ENCODE data around the gene PRRX2. TPM values are rescaled to one million over a fixed set of nuclear protein-coding genes. Genes with fewer than 3 reads are reported as not detected.

PRRX2 gene
- total RNA-seq, 2 donors from 2014 or later = not detected

- Mint-ChIP-seq H3K27me3 (peaks cover 5 to 14% of the 10 kb centered on the region in 2 donors), H3K9me3 (no peaks in the 10 kb centered on the region), H3K36me3 (no peaks in the 10 kb centered on the region), H3K4me3 (no peak overlapping the region), H3K27ac (no peak overlapping the region), H3K4me1 (ENCODE audit: low read depth in 2 of 2) (no peaks in the 10 kb centered on the region)
- no peak for ATAC-seq
- DNase-seq (ENCODE audit: low spot score) = no peak
These were observed 54.9 kb downstream of the PRRX2 start for GRCh38 chr9:129720181-129720864.

DNA sequence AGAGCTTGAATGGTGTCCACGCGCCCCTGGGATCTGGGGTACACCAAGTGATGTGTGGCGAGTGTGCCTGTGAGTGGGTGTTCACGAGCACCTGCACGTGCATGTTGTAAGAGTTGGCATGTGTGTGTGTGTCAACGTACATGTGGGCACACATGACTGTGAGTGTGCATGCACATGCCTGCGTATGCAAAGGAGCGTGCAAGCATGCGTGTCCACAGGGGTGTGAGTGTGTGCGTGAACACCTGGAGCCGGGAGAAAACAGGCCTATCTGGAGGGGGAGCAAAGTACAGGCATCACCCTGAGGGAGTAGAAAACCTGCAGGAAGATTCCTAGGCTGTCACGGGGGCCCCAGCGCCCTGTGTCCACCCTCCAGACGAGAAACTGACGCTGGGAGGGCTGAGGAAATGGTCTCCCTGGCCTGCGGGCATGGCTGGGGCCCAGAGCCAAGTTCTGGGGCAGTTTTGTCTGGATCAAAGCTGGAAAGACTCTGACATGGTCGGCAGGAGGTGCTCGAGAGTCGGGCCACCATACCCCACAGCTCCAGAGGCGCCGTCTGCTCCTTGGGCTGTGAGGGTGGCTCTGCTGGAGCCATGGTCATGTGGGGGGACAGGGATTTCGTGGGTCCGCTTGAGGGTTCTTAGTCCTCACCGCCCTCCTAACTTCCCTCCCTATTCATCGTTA is 55.6 kb downstream of the PRRX2 start:
- no peaks in the 10 kb centered on the region for H3K9me3 Mint-ChIP-seq
- H3K4me1 Mint-ChIP-seq (ENCODE audit: low read depth in 2 of 2) = no peaks in the 10 kb centered on the region
- DNase-seq (ENCODE audit: low spot score) (no peak), ATAC-seq (no peak)
- H3K27ac Mint-ChIP-seq = no peak overlapping the region
- H3K27me3 Mint-ChIP-seq = peaks cover 2 to 7% of the 10 kb centered on the region in 2 donors
- H3K4me3 Mint-ChIP-seq = no peak overlapping the region
- no peaks in the 10 kb centered on the region for H3K36me3 Mint-ChIP-seq

GRCh38 chr9:129722913-129723312 is 57.5 kb downstream of the PRRX2 start:
- DNase-seq (ENCODE audit: low spot score) = no peak
- Mint-ChIP-seq H3K36me3 (no peaks in the 10 kb centered on the region), H3K27ac (no peak overlapping the region), H3K4me3 (no peak overlapping the region), H3K9me3 (no peaks in the 10 kb centered on the region), H3K27me3 (peaks cover 0 to 5% of the 10 kb centered on the region in 2 donors), H3K4me1 (ENCODE audit: low read depth in 2 of 2) (no peaks in the 10 kb centered on the region)
- no peak for ATAC-seq

DNA sequence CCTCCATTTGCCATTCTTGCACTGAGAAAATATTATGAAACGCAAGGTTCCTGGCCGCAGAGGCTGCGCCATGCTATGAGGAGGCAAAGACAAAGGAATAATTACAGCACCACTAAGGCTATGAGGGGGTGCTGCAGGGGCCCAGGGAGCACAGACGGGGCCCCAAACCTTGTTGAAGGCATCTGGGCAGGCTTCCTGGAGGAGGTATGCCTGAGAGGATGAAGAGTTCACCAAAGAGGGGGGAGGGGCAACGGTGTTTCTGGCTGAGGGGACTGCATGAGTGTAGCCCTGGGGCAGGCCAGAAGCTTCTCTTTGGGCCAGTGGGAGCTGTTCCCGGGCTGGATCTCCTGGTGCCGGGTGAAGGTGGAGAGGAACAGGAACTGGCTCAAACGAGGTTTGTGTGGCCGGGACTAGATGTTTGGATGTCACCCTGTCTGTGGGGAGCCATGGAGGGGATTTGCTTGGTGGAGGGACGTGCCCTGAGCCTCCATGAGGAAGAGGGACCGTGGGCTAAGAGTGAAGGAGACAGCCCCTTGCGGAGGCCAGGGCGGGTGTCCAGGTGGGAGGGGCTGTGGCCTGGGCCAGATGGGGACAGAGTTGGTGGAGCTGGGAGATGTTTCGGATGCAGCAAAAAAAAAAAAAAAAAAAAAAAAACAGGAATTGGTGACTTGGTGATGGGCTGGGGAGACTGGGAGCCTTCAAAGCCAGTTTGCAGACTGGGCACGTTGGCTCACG is 59.2 kb downstream of the PRRX2 start:
- no peaks in the 10 kb centered on the region for H3K36me3 Mint-ChIP-seq
- H3K27ac Mint-ChIP-seq = no peak overlapping the region
- no peaks in the 10 kb centered on the region for H3K9me3 Mint-ChIP-seq
- peaks cover 0 to 5% of the 10 kb centered on the region in 2 donors for H3K27me3 Mint-ChIP-seq
- ATAC-seq (no peak), DNase-seq (ENCODE audit: low spot score) (no peak)
- H3K4me3 Mint-ChIP-seq = no peak overlapping the region
- H3K4me1 Mint-ChIP-seq (ENCODE audit: low read depth in 2 of 2) = no peaks in the 10 kb centered on the region

DNA sequence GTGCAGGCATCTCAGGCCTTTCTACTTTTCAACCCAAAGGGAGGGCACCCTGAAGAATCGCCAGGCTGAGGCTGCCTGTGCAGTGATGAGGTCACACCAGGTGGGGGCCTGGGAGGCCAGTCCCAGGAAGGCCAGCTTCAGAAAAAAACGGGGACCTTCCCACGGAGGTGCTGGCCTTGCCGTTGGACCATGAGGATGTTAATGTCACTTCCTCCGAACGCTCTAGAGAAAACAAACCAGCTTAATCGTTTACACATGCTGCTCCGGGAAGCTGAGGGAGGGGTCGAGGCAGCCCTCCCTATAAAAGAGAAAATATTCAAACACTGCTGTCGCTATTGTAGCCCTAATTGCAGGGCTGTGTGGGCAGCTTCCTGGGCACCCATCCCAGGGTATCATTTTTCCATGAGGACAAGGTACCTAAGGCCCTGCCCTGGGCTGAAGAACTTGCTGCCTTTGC is 60.4 kb downstream of the PRRX2 start:
- Mint-ChIP-seq H3K4me3 (no peak overlapping the region), H3K9me3 (no peaks in the 10 kb centered on the region), H3K36me3 (no peaks in the 10 kb centered on the region), H3K27me3 (peaks cover 0 to 5% of the 10 kb centered on the region in 2 donors), H3K4me1 (ENCODE audit: low read depth in 2 of 2) (no peaks in the 10 kb centered on the region), H3K27ac (no peak overlapping the region)
- DNase-seq (ENCODE audit: low spot score) = no peak
- no peak for ATAC-seq

GRCh38 chr9:129726322-129727160 is 61.1 kb downstream of the PRRX2 start:
- H3K4me3 Mint-ChIP-seq = no peak overlapping the region

DNA sequence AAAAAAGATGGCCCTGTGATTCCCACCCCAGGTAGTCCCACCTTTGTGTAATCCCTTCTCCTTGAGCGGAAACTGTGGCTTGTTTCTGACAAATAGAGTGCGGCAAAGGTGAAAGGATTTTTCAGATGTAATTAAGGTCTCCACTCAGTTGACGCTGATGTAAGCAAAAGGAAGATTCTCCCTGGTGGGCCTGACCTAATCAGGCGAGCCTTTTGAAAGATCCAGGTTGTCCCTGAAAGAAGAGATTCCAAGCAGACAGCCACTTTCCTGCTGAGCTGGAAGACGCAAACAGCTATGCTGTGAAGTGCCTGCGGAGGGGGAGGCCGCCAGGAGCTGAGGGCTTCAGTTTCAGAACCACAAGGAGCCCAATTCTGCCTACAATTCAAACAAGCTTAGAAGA is 63.3 kb downstream of the PRRX2 start:
- peaks cover 7 to 11% of the 10 kb centered on the region in 2 donors for H3K27me3 Mint-ChIP-seq
- no peaks in the 10 kb centered on the region for H3K4me1 Mint-ChIP-seq (ENCODE audit: low read depth in 2 of 2)
- H3K4me3 Mint-ChIP-seq = no peak overlapping the region
- H3K36me3 Mint-ChIP-seq = no peaks in the 10 kb centered on the region
- DNase-seq (ENCODE audit: low spot score) (no peak), ATAC-seq (no peak)
- no peaks in the 10 kb centered on the region for H3K9me3 Mint-ChIP-seq
- no peak overlapping the region for H3K27ac Mint-ChIP-seq

More at GRCh38 chr9:129726322-129727160, 61.1 kb downstream of the PRRX2 start:
- no peak overlapping the region for H3K27ac Mint-ChIP-seq
- no peaks in the 10 kb centered on the region for H3K4me1 Mint-ChIP-seq (ENCODE audit: low read depth in 2 of 2)
- ATAC-seq (peak; percentile 77 to 82), DNase-seq (ENCODE audit: low spot score) (no peak)
- peaks cover 5 to 9% of the 10 kb centered on the region in 2 donors for H3K27me3 Mint-ChIP-seq
- H3K36me3 Mint-ChIP-seq = no peaks in the 10 kb centered on the region
- H3K9me3 Mint-ChIP-seq = no peaks in the 10 kb centered on the region

- DNase-seq (ENCODE audit: low spot score) (no peak), ATAC-seq (no peak)
- no peak overlapping the region for H3K27ac Mint-ChIP-seq
- no peaks in the 10 kb centered on the region for H3K4me1 Mint-ChIP-seq (ENCODE audit: low read depth in 2 of 2)
- no peaks in the 10 kb centered on the region for H3K9me3 Mint-ChIP-seq
- peaks cover 7 to 8% of the 10 kb centered on the region in 2 donors for H3K27me3 Mint-ChIP-seq
- no peak overlapping the region for H3K4me3 Mint-ChIP-seq
- H3K36me3 Mint-ChIP-seq = no peaks in the 10 kb centered on the region
These were observed 66.1 kb downstream of the PRRX2 start for GRCh38 chr9:129731477-129732085.

- Mint-ChIP-seq H3K27me3 (peaks cover 6 to 7% of the 10 kb centered on the region in 2 donors), H3K4me1 (ENCODE audit: low read depth in 2 of 2) (no peaks in the 10 kb centered on the region), H3K4me3 (no peak overlapping the region), H3K27ac (no peak overlapping the region), H3K36me3 (no peaks in the 10 kb centered on the region), H3K9me3 (no peaks in the 10 kb centered on the region)
- DNase-seq (ENCODE audit: low spot score) (no peak), ATAC-seq (no peak)
These were observed 66.7 kb downstream of the PRRX2 start for GRCh38 chr9:129732100-129732499.

DNA sequence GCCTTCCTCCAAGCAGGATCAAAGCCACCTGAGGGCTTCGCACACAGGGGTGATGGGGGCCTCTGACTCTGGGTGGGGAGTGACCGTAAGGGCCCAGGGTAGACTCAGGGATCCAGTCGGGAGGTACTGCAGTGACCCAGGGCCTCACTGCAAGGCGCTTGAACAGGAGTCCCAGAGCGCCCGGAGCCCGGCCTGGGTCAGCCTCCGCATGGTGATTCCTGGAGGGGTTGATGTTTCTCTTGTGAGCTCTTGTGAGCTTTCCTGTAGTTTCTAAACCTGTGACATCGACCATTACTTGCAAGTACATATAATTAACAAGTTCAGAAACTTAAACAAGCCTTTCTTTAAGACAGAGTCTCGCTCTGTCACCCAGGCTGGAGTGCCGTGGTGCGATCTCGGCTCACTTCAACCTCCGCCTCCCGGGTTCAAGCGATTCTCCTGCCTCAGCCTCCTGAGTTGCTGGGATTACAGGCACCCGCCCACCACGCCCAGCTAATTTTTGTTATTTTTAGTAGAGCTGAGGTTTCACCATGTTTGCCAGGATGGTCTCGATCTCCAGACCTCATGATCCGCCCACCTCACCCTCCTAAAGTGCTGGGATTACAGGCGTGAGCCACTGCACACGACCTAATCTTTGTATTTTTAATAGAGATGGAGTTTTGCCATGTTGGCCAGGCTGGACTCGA is 67.6 kb downstream of the PRRX2 start:
- Mint-ChIP-seq H3K27ac (no peak overlapping the region), H3K36me3 (no peaks in the 10 kb centered on the region), H3K27me3 (peaks cover 6 to 7% of the 10 kb centered on the region in 2 donors), H3K4me3 (no peak overlapping the region), H3K9me3 (no peaks in the 10 kb centered on the region), H3K4me1 (ENCODE audit: low read depth in 2 of 2) (peaks cover 0 to 4% of the 10 kb centered on the region in 2 donors)
- DNase-seq (ENCODE audit: low spot score) (no peak), ATAC-seq (no peak)

- H3K4me1 Mint-ChIP-seq (ENCODE audit: low read depth in 2 of 2) = peaks cover 0 to 7% of the 10 kb centered on the region in 2 donors
- H3K4me3 Mint-ChIP-seq = no peak overlapping the region
- H3K27me3 Mint-ChIP-seq = peaks cover 6 to 7% of the 10 kb centered on the region in 2 donors
- no peak overlapping the region for H3K27ac Mint-ChIP-seq
- DNase-seq (ENCODE audit: low spot score) = no peak
- H3K9me3 Mint-ChIP-seq = no peaks in the 10 kb centered on the region
- no peaks in the 10 kb centered on the region for H3K36me3 Mint-ChIP-seq
- ATAC-seq = no peak
These were observed 68.1 kb downstream of the PRRX2 start for GRCh38 chr9:129733632-129733953.

GRCh38 chr9:129735546-129735945 is 70.1 kb downstream of the PRRX2 start:
- ATAC-seq (no peak), DNase-seq (ENCODE audit: low spot score) (no peak)
- no peak overlapping the region for H3K27ac Mint-ChIP-seq
- H3K4me1 Mint-ChIP-seq (ENCODE audit: low read depth in 2 of 2) = peaks cover 0 to 9% of the 10 kb centered on the region in 2 donors
- no peaks in the 10 kb centered on the region for H3K36me3 Mint-ChIP-seq
- H3K9me3 Mint-ChIP-seq = no peaks in the 10 kb centered on the region
- no peak overlapping the region for H3K4me3 Mint-ChIP-seq
- peaks cover 6 to 7% of the 10 kb centered on the region in 2 donors for H3K27me3 Mint-ChIP-seq

DNA sequence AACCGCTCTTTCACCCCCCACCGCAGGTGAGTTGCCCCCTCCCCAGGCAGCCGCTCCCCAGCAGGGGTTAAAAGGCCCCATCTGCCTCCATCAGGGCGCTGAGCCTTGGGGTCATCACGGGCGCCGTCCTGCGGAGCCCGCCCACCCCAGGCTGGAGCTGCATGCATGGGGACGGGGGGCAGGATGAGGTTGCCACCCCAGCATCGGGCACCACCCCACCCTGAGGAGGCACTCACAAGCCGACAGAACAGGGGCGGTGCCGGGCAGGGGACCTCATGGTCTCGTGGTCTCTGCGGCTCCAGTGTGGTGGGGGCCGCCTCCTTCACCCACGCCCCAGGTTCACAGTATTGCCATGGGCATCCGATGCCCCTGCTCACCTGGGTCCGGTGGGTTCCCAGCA is 70.9 kb downstream of the PRRX2 start:
- H3K36me3 Mint-ChIP-seq = no peaks in the 10 kb centered on the region
- H3K4me3 Mint-ChIP-seq = no peak overlapping the region
- peaks cover 0 to 9% of the 10 kb centered on the region in 2 donors for H3K4me1 Mint-ChIP-seq (ENCODE audit: low read depth in 2 of 2)
- no peak for ATAC-seq
- no peak for DNase-seq (ENCODE audit: low spot score)
- no peaks in the 10 kb centered on the region for H3K9me3 Mint-ChIP-seq
- H3K27me3 Mint-ChIP-seq = peaks cover 3 to 4% of the 10 kb centered on the region in 2 donors
- H3K27ac Mint-ChIP-seq = no peak overlapping the region
